NB4 (cell line): ENCODE measurements around the gene TWIST2.

Experiments
- MYC ChIP-seq: IDR thresholded peaks from 2 replicates; pipeline ENCODE4 v1.6.1; 2011; ENCODE audit warnings: low read depth, low read length
- TF ChIP-seq, protein P1 (sequence below): IDR thresholded peaks from one replicate; pipeline ENCODE4 v1.5.1; 2012; ENCODE audit warnings: low read depth, low read length

DNA sequence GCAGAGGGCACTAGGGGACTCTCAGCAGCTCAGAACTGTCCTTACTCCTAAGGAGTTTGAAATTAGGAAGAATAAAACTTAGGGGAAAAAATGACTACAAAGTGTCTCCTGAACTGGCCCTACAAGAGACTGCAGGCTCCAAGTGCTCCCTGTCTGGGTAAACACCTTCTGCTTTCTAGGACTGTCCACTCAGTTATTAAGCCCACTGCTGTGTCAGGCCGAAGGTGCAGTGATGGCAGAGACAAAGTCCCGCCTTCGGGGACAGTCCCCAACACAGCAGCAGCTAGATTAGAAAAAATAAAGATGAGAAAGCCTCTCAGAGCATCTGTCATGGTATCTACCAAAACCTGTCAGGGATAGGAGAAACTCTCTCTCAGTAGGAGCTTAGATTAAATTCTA lies 28.3 kb downstream of the TWIST2 start:
- TF ChIP-seq, protein P1, sequence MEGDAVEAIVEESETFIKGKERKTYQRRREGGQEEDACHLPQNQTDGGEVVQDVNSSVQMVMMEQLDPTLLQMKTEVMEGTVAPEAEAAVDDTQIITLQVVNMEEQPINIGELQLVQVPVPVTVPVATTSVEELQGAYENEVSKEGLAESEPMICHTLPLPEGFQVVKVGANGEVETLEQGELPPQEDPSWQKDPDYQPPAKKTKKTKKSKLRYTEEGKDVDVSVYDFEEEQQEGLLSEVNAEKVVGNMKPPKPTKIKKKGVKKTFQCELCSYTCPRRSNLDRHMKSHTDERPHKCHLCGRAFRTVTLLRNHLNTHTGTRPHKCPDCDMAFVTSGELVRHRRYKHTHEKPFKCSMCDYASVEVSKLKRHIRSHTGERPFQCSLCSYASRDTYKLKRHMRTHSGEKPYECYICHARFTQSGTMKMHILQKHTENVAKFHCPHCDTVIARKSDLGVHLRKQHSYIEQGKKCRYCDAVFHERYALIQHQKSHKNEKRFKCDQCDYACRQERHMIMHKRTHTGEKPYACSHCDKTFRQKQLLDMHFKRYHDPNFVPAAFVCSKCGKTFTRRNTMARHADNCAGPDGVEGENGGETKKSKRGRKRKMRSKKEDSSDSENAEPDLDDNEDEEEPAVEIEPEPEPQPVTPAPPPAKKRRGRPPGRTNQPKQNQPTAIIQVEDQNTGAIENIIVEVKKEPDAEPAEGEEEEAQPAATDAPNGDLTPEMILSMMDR = no peak
- TF ChIP-seq MYC = no peak
